Measurements from ENCODE around the gene STK11.
A peak's percentile ranks its signal among the peaks of the same experiment; 100 is the strongest.

Gene STK11

DNA sequence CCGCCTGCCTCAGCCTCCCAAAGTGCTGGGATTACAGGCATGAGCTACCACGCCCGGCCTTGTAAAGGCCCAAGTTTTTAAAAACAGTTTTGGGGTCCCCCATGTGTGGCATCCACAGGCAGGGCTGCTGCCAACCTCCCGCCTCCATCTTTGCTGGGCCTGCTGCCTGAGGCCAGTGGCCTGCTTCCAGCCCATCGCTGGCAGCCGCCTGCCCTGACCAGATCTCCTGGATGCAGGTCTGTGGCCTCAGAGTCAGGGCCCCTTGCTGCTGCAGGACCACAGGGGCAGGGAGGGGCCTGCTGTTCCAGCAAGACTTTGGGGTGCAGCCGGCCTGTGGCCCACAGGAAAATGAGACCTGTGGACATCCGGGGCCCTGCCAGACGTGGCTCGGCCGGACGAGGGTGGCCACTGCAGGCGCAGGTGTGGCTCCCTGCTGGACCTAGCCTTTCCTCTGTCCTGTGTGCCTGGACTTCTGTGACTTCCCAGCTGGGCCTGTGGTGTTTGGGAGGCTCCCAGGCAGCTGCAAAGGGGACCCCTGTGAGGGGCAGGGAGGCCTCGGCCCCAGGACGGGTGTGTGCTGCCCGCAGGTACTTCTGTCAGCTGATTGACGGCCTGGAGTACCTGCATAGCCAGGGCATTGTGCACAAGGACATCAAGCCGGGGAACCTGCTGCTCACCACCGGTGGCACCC lies 14.4 kb downstream of the STK11 start:
- no peaks in the 10 kb centered on the region for H3K4me1 ChIP-seq (ENCODE audit: low read length)
- peaks cover 35% of the 10 kb centered on the region for H3K79me2 ChIP-seq (ENCODE audit: low read length)
- no peak overlapping the region for H3K9ac ChIP-seq (ENCODE audit: low read length)
- H3K27me3 ChIP-seq (ENCODE audit: low read depth, low read length): no peaks in the 10 kb centered on the region
- no peak overlapping the region for H2AFZ ChIP-seq (ENCODE audit: low read depth, low read length)
- TF ChIP-seq EZH2phosphoT487 (IDR thresholded peaks at IDR 0.05; ENCODE audit: low read depth): no peak
- no peak for TF ChIP-seq CTCF (IDR thresholded peaks at IDR 0.05; ENCODE audit: low read depth, low read length)
- peaks cover 37% of the 10 kb centered on the region for H4K20me1 ChIP-seq (ENCODE audit: insufficient read depth, low read length)
- H3K4me3 ChIP-seq (ENCODE audit: low read length): no peak overlapping the region
- no peak overlapping the region for H3K4me2 ChIP-seq (ENCODE audit: low read length)
- H3K27ac ChIP-seq (ENCODE audit: low read length): no peak overlapping the region
- peaks cover 7% of the 10 kb centered on the region for H3K36me3 ChIP-seq (replicated peaks; ENCODE audit: low read depth, low read length)
- no peaks in the 10 kb centered on the region for H3K9me3 ChIP-seq (ENCODE audit: insufficient read depth, low read length)

DNA sequence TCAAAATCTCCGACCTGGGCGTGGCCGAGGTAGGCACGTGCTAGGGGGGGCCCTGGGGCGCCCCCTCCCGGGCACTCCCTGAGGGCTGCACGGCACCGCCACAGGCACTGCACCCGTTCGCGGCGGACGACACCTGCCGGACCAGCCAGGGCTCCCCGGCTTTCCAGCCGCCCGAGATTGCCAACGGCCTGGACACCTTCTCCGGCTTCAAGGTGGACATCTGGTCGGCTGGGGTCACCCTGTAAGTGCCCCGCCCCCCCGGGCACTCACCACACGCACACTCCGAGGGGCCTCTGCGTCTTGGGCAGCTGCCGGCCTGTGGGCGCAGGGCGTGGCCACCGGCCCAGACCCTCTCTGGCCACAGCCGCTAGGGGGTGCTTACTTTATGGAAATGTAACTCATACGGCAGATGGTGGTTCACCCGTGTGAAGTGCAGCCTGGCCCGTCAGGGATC lies 14.9 kb downstream of the STK11 start:
- Histone ChIP-seq H3K4me2 (ENCODE audit: low read length) (no peak overlapping the region), H3K79me2 (ENCODE audit: low read length) (peaks cover 29% of the 10 kb centered on the region), H3K27ac (ENCODE audit: low read length) (no peak overlapping the region), H3K4me3 (ENCODE audit: low read length) (no peak overlapping the region), H3K9me3 (ENCODE audit: insufficient read depth, low read length) (no peaks in the 10 kb centered on the region), H3K9ac (ENCODE audit: low read length) (no peak overlapping the region), H3K27me3 (ENCODE audit: low read depth, low read length) (no peaks in the 10 kb centered on the region), H3K4me1 (ENCODE audit: low read length) (no peaks in the 10 kb centered on the region), H4K20me1 (ENCODE audit: insufficient read depth, low read length) (peaks cover 32% of the 10 kb centered on the region), H3K36me3 (replicated peaks; ENCODE audit: low read depth, low read length) (peaks cover 7% of the 10 kb centered on the region), H2AFZ (ENCODE audit: low read depth, low read length) (no peak overlapping the region)
- TF ChIP-seq EZH2phosphoT487 (IDR thresholded peaks at IDR 0.05; ENCODE audit: low read depth) (no peak), CTCF (IDR thresholded peaks at IDR 0.05; ENCODE audit: low read depth, low read length) (peak; percentile 60)

DNA sequence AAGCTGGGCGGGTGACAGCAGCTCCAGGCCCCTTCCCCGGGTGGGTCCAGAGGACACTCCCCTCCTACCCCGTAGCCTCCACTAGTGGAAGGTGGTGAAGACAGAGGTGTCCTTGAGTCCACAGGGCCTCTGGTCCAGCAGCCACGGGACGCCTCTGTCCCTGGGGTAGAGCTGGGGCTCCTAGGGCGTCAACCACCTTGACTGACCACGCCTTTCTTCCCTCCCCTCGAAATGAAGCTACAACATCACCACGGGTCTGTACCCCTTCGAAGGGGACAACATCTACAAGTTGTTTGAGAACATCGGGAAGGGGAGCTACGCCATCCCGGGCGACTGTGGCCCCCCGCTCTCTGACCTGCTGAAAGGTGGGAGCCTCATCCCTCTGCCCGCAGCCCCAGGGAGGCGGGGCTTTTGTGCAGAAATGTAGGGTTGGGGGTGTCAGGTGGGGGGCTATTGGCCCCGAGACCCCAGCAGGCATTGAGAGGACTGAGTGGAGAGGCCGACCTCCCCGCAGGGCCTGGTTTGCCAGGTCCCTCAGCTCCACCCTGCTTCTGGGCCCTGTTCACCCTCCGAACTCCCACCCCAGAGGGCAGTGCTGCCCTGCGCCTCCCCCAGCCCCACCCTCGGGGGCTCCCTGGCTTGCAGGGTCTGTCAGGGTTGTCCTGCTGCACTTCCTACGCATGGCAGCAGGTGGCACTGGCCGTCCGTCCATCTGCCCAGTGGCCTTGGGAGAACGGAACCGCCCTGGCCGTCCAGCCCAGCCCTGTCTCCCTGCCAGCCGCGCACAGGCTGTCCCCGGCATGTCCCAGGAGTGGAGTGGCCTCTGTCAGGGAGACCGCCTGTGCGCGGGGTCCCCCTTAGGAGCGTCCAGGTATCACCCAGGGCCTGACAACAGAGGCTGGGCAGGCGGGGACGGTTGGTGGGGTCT lies 15.7 kb downstream of the STK11 start:
- no peak overlapping the region for H3K9ac ChIP-seq (ENCODE audit: low read length)
- H3K9me3 ChIP-seq (ENCODE audit: insufficient read depth, low read length): no peaks in the 10 kb centered on the region

More for the DNA sequence above, 15.7 kb downstream of the STK11 start:
- Histone ChIP-seq H3K4me2 (ENCODE audit: low read length) (no peak overlapping the region), H3K4me1 (ENCODE audit: low read length) (no peaks in the 10 kb centered on the region), H3K27me3 (ENCODE audit: low read depth, low read length) (no peaks in the 10 kb centered on the region), H4K20me1 (ENCODE audit: insufficient read depth, low read length) (peaks cover 32% of the 10 kb centered on the region), H3K4me3 (ENCODE audit: low read length) (no peak overlapping the region), H3K36me3 (replicated peaks; ENCODE audit: low read depth, low read length) (peaks cover 7% of the 10 kb centered on the region), H3K27ac (ENCODE audit: low read length) (no peak overlapping the region), H3K79me2 (ENCODE audit: low read length) (peaks cover 24% of the 10 kb centered on the region), H2AFZ (ENCODE audit: low read depth, low read length) (no peak overlapping the region)
- peak; percentile 53 for TF ChIP-seq CTCF (IDR thresholded peaks at IDR 0.05; ENCODE audit: low read depth, low read length)
- no peak for TF ChIP-seq EZH2phosphoT487 (IDR thresholded peaks at IDR 0.05; ENCODE audit: low read depth)
